Mononuclear cell (primary cell): ENCODE results near the gene KMO. TPM values are rescaled to one million over a fixed set of nuclear protein-coding genes. Genes with fewer than 3 reads are reported as not detected.

Experiments used
- H3K27me3 ChIP-seq: 2 replicates; pipeline ENCODE4 v1.6.0; 2011; ENCODE audit warnings: low read length, control low read depth; ENCODE audit not compliant: insufficient read depth
- H3K4me1 ChIP-seq: 2 replicates; pipeline ENCODE4 v1.5.1; 2011; ENCODE audit warnings: mild to moderate bottlenecking, low read length, control low read depth; ENCODE audit not compliant: insufficient read depth
- H3K4me3 ChIP-seq: 2 replicates; pipeline ENCODE4 v1.5.1; 2011; ENCODE audit warnings: mild to moderate bottlenecking, low read length, moderate library complexity
- H3K9me3 ChIP-seq: 2 replicates; pipeline ENCODE4 v1.5.1; 2011; ENCODE audit warnings: low read depth, mild to moderate bottlenecking, control low read depth, low read length
- total RNA-seq: library from RNA; depleted of rRNA; stranded (reverse); fragments of >200 nt; gene quantifications from one replicate; pipeline ENCODE4 v1.2.3, GENCODE V29; 2012

The KMO gene
- total RNA-seq, 1 donor: 3.9 TPM

GRCh38 chr1:241638099-241638682 lies 106.0 kb downstream of the KMO start:
- no peaks in the 10 kb centered on the region for H3K9me3 ChIP-seq
- H3K27me3 ChIP-seq: no peaks in the 10 kb centered on the region
- H3K4me1 ChIP-seq: peaks cover 35% of the 10 kb centered on the region
- H3K4me3 ChIP-seq: no peak overlapping the region

- Histone ChIP-seq H3K4me3 (peak overlapping the region; percentile 80), H3K9me3 (no peaks in the 10 kb centered on the region), H3K27me3 (no peaks in the 10 kb centered on the region), H3K4me1 (peaks cover 35% of the 10 kb centered on the region)
Observed at GRCh38 chr1:241638909-241639622, 106.9 kb downstream of the KMO start.

GRCh38 chr1:241639623-241640148 lies 107.5 kb downstream of the KMO start:
- Histone ChIP-seq H3K4me1 (peaks cover 35% of the 10 kb centered on the region), H3K9me3 (no peaks in the 10 kb centered on the region), H3K27me3 (no peaks in the 10 kb centered on the region), H3K4me3 (peak overlapping the region; percentile 80)

GRCh38 chr1:241640149-241640866 lies 108.1 kb downstream of the KMO start, which contains the start of the genes CHML and OPN3:
Gene CHML (minus strand): TSS chr1:241640369. CDS start chr1:241635766, 4,603 bp downstream.
Gene OPN3 (minus strand): TSS chr1:241640369. CDS start chr1:241640254, 115 bp downstream.
- H3K27me3 ChIP-seq: no peaks in the 10 kb centered on the region
- H3K4me1 ChIP-seq: peaks cover 35% of the 10 kb centered on the region
- H3K4me3 ChIP-seq: peak within 1 kb of the TSS; percentile 80
- H3K9me3 ChIP-seq: no peaks in the 10 kb centered on the region

- Histone ChIP-seq H3K9me3 (no peaks in the 10 kb centered on the region), H3K27me3 (no peaks in the 10 kb centered on the region), H3K4me3 (peak overlapping the region; percentile 38), H3K4me1 (peaks cover 35% of the 10 kb centered on the region)
Observed at GRCh38 chr1:241640867-241641622, 108.9 kb downstream of the KMO start.

GRCh38 chr1:241641773-241642592 lies 109.8 kb downstream of the KMO start:
- Histone ChIP-seq H3K27me3 (no peaks in the 10 kb centered on the region), H3K9me3 (no peaks in the 10 kb centered on the region), H3K4me3 (no peak overlapping the region), H3K4me1 (peaks cover 32% of the 10 kb centered on the region)

- Histone ChIP-seq H3K9me3 (no peaks in the 10 kb centered on the region), H3K27me3 (no peaks in the 10 kb centered on the region), H3K4me3 (no peak overlapping the region), H3K4me1 (peaks cover 26% of the 10 kb centered on the region)
Observed at GRCh38 chr1:241642593-241642944, 110.4 kb downstream of the KMO start.

GRCh38 chr1:241644259-241644658 lies 112.1 kb downstream of the KMO start:
- Histone ChIP-seq H3K9me3 (no peaks in the 10 kb centered on the region), H3K4me3 (no peak overlapping the region), H3K4me1 (peaks cover 10% of the 10 kb centered on the region), H3K27me3 (no peaks in the 10 kb centered on the region)

- Histone ChIP-seq H3K4me1 (peaks cover 9% of the 10 kb centered on the region), H3K9me3 (no peaks in the 10 kb centered on the region)
Observed at GRCh38 chr1:241645199-241645598, 113.0 kb downstream of the KMO start.

More at GRCh38 chr1:241645199-241645598, 113.0 kb downstream of the KMO start:
- no peaks in the 10 kb centered on the region for H3K27me3 ChIP-seq
- H3K4me3 ChIP-seq: no peak overlapping the region

Other genes with a start within 250 kb of the KMO start
- gene RGS7, start 175.2 kb upstream of the KMO start, total RNA-seq: under 0.01 TPM
- 21.9 TPM for gene FH, start 12.6 kb upstream of the KMO start, total RNA-seq
- gene CHML, start 108.0 kb downstream of the KMO start, total RNA-seq: 10.7 TPM
- gene OPN3, start 108.0 kb downstream of the KMO start, total RNA-seq: 14.0 TPM
- gene WDR64, start 119.9 kb downstream of the KMO start, total RNA-seq: 0.10 TPM